WTC11 (cell line): ENCODE measurements around the gene ANKRD52.

Experiments
- CBFB ChIP-seq: sonication (generic); formaldehyde crosslinking; IDR thresholded peaks from 2 replicates; pipeline ENCODE4 v1.8.1; 2022; ENCODE audit warnings: mild to moderate bottlenecking, low read depth, missing genetic modification reagents
- CREB1 ChIP-seq: sonication (generic); formaldehyde crosslinking; IDR thresholded peaks from 2 replicates; pipeline ENCODE4 v1.8.0; 2023; ENCODE audit warnings: mild to moderate bottlenecking, missing genetic modification reagents
- ESRRA ChIP-seq: sonication (generic); formaldehyde crosslinking; IDR thresholded peaks from 2 replicates; pipeline ENCODE4 v1.8.1; 2022; ENCODE audit warnings: mild to moderate bottlenecking, missing genetic modification reagents, borderline replicate concordance
- GABPB1 ChIP-seq: sonication (generic); formaldehyde crosslinking; IDR thresholded peaks from 2 replicates; pipeline ENCODE4 v1.8.1; 2023; ENCODE audit warnings: mild to moderate bottlenecking, missing genetic modification reagents
- JUN ChIP-seq: sonication (generic); formaldehyde crosslinking; IDR thresholded peaks from 2 replicates; pipeline ENCODE4 v1.8.0; 2023; ENCODE audit warnings: mild to moderate bottlenecking, missing genetic modification reagents
- NFYB ChIP-seq: sonication (generic); formaldehyde crosslinking; conservative IDR thresholded peaks from 2 replicates; pipeline ENCODE4 v1.8.0; 2022; ENCODE audit warnings: low read depth, missing genetic modification reagents
- ZNF138 ChIP-seq: sonication (generic); formaldehyde crosslinking; conservative IDR thresholded peaks from 2 replicates; pipeline ENCODE4 v1.8.1; 2022; ENCODE audit warnings: mild to moderate bottlenecking, moderate library complexity, missing genetic modification reagents
- TF ChIP-seq, protein P1 (sequence below): sonication (generic); formaldehyde crosslinking; IDR thresholded peaks from 2 replicates; pipeline ENCODE4 v1.8.0; 2022; ENCODE audit warnings: missing genetic modification reagents
- TF ChIP-seq, protein P2 (sequence below): fragments of 200-600 bp; IDR thresholded peaks from 2 replicates; pipeline ENCODE4 v1.8.0; 2022; ENCODE audit warnings: antibody characterized with exemption
- TF ChIP-seq, protein P3 (sequence below): sonication (generic); formaldehyde crosslinking; IDR thresholded peaks from 2 replicates; pipeline ENCODE4 v1.8.1; 2023; ENCODE audit warnings: mild to moderate bottlenecking, moderate library complexity, missing genetic modification reagents
- TF ChIP-seq, protein P4 (sequence below): sonication (generic); formaldehyde crosslinking; conservative IDR thresholded peaks from 2 replicates; pipeline ENCODE4 v1.8.1; 2023; ENCODE audit warnings: mild to moderate bottlenecking, low read depth, missing genetic modification reagents, moderate library complexity
- TF ChIP-seq, protein P5 (sequence below): fragments of 250-450 bp; sonication (Bioruptor Pico); conservative IDR thresholded peaks from 2 replicates; pipeline ENCODE4 v1.9.0; 2021; ENCODE audit warnings: mild to moderate bottlenecking
- TF ChIP-seq, protein P6 (sequence below): sonication (generic); formaldehyde crosslinking; IDR thresholded peaks from 2 replicates; pipeline ENCODE4 v1.8.0; 2023; ENCODE audit warnings: mild to moderate bottlenecking, missing genetic modification reagents

- TF ChIP-seq, protein P1, sequence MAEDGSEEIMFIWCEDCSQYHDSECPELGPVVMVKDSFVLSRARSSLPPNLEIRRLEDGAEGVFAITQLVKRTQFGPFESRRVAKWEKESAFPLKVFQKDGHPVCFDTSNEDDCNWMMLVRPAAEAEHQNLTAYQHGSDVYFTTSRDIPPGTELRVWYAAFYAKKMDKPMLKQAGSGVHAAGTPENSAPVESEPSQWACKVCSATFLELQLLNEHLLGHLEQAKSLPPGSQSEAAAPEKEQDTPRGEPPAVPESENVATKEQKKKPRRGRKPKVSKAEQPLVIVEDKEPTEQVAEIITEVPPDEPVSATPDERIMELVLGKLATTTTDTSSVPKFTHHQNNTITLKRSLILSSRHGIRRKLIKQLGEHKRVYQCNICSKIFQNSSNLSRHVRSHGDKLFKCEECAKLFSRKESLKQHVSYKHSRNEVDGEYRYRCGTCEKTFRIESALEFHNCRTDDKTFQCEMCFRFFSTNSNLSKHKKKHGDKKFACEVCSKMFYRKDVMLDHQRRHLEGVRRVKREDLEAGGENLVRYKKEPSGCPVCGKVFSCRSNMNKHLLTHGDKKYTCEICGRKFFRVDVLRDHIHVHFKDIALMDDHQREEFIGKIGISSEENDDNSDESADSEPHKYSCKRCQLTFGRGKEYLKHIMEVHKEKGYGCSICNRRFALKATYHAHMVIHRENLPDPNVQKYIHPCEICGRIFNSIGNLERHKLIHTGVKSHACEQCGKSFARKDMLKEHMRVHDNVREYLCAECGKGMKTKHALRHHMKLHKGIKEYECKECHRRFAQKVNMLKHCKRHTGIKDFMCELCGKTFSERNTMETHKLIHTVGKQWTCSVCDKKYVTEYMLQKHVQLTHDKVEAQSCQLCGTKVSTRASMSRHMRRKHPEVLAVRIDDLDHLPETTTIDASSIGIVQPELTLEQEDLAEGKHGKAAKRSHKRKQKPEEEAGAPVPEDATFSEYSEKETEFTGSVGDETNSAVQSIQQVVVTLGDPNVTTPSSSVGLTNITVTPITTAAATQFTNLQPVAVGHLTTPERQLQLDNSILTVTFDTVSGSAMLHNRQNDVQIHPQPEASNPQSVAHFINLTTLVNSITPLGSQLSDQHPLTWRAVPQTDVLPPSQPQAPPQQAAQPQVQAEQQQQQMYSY (CRISPR knock-in tag) = no peak
- TF ChIP-seq JUN (CRISPR knock-in tag) = no peak
- TF ChIP-seq, protein P2, sequence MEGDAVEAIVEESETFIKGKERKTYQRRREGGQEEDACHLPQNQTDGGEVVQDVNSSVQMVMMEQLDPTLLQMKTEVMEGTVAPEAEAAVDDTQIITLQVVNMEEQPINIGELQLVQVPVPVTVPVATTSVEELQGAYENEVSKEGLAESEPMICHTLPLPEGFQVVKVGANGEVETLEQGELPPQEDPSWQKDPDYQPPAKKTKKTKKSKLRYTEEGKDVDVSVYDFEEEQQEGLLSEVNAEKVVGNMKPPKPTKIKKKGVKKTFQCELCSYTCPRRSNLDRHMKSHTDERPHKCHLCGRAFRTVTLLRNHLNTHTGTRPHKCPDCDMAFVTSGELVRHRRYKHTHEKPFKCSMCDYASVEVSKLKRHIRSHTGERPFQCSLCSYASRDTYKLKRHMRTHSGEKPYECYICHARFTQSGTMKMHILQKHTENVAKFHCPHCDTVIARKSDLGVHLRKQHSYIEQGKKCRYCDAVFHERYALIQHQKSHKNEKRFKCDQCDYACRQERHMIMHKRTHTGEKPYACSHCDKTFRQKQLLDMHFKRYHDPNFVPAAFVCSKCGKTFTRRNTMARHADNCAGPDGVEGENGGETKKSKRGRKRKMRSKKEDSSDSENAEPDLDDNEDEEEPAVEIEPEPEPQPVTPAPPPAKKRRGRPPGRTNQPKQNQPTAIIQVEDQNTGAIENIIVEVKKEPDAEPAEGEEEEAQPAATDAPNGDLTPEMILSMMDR = no peak
- TF ChIP-seq, protein P3, sequence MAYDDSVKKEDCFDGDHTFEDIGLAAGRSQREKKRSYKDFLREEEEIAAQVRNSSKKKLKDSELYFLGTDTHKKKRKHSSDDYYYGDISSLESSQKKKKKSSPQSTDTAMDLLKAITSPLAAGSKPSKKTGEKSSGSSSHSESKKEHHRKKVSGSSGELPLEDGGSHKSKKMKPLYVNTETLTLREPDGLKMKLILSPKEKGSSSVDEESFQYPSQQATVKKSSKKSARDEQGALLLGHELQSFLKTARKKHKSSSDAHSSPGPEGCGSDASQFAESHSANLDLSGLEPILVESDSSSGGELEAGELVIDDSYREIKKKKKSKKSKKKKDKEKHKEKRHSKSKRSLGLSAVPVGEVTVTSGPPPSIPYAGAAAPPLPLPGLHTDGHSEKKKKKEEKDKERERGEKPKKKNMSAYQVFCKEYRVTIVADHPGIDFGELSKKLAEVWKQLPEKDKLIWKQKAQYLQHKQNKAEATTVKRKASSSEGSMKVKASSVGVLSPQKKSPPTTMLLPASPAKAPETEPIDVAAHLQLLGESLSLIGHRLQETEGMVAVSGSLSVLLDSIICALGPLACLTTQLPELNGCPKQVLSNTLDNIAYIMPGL (CRISPR knock-in tag) = no peak
- TF ChIP-seq, protein P4, sequence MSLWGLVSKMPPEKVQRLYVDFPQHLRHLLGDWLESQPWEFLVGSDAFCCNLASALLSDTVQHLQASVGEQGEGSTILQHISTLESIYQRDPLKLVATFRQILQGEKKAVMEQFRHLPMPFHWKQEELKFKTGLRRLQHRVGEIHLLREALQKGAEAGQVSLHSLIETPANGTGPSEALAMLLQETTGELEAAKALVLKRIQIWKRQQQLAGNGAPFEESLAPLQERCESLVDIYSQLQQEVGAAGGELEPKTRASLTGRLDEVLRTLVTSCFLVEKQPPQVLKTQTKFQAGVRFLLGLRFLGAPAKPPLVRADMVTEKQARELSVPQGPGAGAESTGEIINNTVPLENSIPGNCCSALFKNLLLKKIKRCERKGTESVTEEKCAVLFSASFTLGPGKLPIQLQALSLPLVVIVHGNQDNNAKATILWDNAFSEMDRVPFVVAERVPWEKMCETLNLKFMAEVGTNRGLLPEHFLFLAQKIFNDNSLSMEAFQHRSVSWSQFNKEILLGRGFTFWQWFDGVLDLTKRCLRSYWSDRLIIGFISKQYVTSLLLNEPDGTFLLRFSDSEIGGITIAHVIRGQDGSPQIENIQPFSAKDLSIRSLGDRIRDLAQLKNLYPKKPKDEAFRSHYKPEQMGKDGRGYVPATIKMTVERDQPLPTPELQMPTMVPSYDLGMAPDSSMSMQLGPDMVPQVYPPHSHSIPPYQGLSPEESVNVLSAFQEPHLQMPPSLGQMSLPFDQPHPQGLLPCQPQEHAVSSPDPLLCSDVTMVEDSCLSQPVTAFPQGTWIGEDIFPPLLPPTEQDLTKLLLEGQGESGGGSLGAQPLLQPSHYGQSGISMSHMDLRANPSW (CRISPR knock-in tag) = no peak
- TF ChIP-seq, protein P5, sequence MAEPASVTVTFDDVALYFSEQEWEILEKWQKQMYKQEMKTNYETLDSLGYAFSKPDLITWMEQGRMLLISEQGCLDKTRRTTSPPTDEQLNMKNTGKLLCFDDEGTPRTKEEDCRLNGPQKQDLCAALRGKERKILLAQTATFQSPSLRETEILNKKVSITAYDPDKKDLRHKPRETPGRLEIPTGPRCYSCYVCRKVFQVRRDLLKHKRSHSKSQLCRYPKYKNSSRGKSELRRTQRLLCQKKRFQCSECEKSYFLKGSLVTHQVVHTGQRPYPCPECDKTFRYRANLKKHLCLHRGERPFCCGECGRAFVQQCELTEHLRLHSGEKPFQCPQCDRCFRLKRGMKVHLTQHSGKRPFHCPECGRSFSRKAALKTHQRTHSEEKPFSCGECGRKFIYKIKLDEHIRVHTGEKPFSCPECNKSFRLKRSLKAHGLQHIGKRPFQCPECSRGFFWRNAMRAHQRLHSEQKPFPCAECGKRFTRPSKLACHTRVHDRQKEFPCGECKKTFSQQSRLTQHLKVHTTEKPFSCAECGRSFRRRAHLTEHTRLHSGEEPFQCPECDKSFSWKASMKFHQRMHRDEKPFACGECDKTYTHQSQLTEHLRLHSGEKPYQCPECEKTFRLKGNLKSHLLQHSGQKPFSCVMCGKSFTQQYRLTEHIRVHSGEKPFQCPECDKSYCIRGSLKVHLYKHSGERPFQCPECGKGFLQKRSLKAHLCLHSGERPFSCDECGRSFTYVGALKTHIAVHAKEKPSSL = no peak
- TF ChIP-seq CREB1 (CRISPR knock-in tag) = no peak
- no peak for TF ChIP-seq CBFB (CRISPR knock-in tag)
- no peak for TF ChIP-seq GABPB1 (CRISPR knock-in tag)
- TF ChIP-seq ZNF138 (CRISPR knock-in tag) = no peak
- TF ChIP-seq ESRRA (CRISPR knock-in tag) = no peak
- TF ChIP-seq, protein P6, sequence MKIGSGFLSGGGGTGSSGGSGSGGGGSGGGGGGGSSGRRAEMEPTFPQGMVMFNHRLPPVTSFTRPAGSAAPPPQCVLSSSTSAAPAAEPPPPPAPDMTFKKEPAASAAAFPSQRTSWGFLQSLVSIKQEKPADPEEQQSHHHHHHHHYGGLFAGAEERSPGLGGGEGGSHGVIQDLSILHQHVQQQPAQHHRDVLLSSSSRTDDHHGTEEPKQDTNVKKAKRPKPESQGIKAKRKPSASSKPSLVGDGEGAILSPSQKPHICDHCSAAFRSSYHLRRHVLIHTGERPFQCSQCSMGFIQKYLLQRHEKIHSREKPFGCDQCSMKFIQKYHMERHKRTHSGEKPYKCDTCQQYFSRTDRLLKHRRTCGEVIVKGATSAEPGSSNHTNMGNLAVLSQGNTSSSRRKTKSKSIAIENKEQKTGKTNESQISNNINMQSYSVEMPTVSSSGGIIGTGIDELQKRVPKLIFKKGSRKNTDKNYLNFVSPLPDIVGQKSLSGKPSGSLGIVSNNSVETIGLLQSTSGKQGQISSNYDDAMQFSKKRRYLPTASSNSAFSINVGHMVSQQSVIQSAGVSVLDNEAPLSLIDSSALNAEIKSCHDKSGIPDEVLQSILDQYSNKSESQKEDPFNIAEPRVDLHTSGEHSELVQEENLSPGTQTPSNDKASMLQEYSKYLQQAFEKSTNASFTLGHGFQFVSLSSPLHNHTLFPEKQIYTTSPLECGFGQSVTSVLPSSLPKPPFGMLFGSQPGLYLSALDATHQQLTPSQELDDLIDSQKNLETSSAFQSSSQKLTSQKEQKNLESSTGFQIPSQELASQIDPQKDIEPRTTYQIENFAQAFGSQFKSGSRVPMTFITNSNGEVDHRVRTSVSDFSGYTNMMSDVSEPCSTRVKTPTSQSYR = no peak
- TF ChIP-seq NFYB (CRISPR knock-in tag) = no peak
Observed at GRCh38 chr12:56261503-56262232, 3.5 kb upstream of the ANKRD52 start.
